HG03378 (cell line): ENCODE data around the gene SLFNL1.

Experiments
- ATAC-seq: cut with Tn5 transposase; IDR thresholded peaks from one replicate; pipeline ENCODE4 v1.9.1; 2021; ENCODE audit warnings: mild to moderate bottlenecking, moderate library complexity; ENCODE audit not compliant: unreplicated experiment

Gene SLFNL1

DNA sequence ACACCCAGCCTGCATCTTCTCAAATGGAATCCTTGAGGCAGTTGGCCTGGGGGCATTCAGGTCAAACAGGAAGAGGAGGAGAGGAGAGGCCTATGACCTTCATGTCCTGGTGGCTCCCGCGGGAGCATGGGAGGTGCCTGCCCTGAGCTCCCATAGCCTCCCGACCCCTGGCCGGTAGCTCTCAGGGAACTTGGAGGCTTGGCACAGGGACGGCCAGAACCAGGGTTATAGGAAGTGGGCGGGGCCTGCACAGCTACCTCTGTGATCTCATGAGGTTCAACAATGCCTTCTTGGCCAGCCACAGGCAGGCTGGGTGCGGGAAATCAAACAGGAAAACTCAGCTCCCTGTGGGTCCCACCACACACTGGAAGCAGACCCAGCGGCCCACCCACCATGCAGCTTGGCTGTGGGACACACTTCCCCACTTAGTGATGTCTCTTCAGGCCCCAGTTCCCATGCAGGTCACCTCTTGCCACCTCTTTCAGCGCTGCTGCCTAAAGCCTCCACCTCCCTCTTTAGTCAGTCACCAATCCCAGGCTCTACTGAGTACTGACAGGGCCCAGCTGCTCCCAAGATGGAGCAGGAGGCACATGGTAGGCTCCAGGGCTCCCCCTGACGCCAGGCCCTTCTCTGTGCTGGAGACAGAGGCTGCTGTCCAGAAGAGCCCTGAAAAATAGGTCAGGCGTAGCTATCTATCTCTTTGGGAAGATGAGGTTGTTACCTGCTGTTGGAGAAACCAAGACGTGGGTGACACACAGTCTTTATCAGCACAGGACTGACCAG is at the start of gene SLFNL1:
Gene SLFNL1 (minus strand): TSS at position 200 of the 783 bp plus-strand sequence. CDS start 1,065 bp downstream, outside the sequence.
- ATAC-seq = no peak

GRCh38 chr1:41056907-41057306 is 35.4 kb upstream of the SLFNL1 start:
- no peak for ATAC-seq

GRCh38 chr1:41053316-41053715 is 31.8 kb upstream of the SLFNL1 start:
- ATAC-seq = no peak

DNA sequence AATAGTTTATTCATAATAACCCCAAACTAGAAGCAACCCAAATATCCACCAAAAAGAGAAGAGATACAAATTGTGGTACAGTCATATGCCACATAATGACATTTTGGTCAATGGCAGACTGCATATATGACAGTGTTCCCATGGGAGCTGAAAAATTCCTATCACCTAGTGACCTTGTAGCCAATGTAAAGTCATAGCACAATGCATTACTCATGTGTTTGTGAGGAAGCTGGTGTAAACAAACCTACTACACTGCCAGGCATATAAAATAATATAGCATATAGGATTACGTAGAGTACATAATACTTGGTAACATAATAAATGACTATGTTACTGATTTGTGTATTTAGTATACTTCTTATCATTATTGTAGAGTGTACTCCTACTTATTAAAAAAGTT is 29.5 kb upstream of the SLFNL1 start:
- ATAC-seq = no peak

DNA sequence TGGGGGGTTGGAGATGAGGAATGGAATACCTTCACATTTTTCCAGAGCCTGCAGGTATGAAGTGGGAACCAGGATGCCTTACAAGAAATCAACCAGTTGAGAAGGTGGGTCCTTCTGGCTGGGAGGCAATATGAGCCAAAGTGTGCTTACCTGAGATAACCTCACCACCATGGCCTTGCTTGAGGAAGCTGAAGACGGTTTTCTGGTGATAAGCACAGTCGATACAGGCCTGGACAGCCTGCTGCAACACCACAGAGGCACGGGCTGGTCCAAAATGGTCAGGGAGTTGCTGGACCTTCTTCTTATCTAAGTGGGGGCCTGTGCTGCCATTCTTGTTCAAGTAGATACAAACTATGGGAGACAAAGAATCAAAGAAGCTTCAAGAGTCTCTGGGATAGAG is 27.0 kb upstream of the SLFNL1 start:
- no peak for ATAC-seq

- ATAC-seq = no peak
These were observed 24.8 kb upstream of the SLFNL1 start for GRCh38 chr1:41046347-41046775.

GRCh38 chr1:41045740-41046139 is 24.2 kb upstream of the SLFNL1 start:
- no peak for ATAC-seq

- ATAC-seq = no peak
These were observed 22.7 kb upstream of the SLFNL1 start for GRCh38 chr1:41044187-41044586.

- no peak for ATAC-seq
These were observed 20.2 kb upstream of the SLFNL1 start for GRCh38 chr1:41041614-41042270.

DNA sequence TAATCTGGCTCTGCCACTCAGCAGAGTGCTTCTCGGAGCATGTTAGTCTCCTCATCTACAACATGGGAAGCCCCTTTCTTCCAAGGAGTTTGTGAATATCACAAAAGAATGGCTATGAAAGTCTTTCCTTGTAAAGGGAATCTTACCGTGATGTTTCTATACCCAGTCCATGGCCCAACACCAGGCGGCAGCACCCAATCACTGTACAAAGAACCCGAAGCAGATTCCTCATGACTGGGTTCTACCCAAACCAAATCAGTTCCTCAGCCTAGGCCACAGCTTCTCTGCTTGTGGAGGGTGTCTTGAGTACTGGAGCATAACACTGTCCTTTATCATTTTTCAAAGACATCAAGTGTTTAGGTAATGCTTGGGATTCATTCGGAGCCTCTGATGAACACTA is 16.6 kb upstream of the SLFNL1 start:
- ATAC-seq = no peak

GRCh38 chr1:41037116-41037903 is 15.8 kb upstream of the SLFNL1 start:
- no peak for ATAC-seq

GRCh38 chr1:41033272-41033671 is 11.7 kb upstream of the SLFNL1 start:
- ATAC-seq = no peak

DNA sequence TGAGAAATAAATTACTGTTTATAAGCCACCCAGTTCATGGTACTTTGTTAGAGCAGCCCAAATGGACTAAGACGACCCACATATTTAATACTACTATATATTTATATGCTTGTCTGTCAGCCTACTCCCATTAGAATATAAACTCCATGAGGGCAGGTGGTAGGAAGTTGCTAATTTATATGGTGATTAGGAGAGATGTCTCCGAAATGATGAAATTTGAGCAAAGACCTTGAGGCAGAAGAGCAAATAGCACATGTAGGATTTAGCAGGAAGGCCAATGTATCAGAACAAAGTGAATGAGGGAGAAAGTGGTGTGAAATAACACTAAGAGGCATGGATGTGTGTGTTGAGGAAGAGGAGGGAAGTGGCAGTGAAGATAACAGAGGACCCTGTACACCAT is 10.6 kb upstream of the SLFNL1 start:
- ATAC-seq = no peak

DNA sequence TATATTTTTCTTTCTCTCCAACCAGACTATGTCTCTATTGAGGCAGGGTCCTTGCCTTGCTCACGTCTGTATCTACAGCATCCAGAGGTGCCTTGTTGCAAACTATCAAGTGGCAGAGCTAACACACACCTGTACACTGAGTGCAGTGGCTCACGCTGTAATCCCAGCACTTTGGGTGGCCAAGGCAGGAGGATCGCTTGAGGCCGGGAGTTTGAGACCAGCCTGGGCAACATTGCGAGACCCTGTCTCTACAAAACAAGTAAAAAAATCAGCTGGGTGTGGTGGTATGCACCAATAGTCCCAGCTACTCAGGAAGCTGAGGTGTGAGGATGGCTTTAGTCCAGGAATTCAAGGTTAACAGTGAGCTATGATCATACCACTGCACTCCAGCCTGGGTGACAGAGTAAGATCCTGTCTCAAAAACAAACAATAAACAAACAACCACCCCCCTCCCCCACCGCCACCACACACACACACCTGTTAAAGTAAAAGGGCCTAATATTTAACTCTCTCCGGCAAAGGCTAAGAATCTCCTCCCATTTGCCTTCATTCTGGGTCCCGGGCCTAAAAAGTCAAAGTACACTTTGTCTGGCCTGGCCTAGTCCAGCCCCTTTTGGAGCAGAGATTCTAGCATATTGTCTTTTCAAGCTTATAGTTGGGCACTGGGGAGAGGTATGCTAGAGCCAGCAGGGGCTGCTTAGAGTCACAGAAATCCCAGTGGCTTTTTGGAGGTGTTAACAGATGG is 9.5 kb upstream of the SLFNL1 start:
- ATAC-seq = no peak

GRCh38 chr1:41028034-41028642 is 6.6 kb upstream of the SLFNL1 start:
- no peak for ATAC-seq

- no peak for ATAC-seq
These were observed 4.7 kb upstream of the SLFNL1 start for GRCh38 chr1:41025979-41026819.

DNA sequence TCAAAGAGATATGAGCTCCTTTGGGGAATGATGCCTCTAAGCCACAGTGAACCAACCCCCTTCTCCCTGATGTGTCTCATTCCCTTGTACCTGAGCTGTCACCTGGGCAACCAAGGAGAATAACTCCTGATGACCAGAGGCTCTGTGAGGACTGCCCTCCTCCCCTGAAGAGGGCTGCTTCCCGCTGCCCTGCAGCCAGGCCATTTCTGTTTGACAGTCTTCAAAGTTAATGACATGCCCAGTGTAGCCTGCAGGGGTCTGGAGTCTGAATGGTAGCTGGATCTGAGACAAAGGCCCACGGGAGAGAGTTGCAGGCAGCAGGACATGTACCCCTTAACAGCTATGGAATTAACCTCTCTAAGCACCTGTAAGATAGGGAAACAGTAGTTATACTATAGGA is 3.4 kb upstream of the SLFNL1 start:
- ATAC-seq = no peak

DNA sequence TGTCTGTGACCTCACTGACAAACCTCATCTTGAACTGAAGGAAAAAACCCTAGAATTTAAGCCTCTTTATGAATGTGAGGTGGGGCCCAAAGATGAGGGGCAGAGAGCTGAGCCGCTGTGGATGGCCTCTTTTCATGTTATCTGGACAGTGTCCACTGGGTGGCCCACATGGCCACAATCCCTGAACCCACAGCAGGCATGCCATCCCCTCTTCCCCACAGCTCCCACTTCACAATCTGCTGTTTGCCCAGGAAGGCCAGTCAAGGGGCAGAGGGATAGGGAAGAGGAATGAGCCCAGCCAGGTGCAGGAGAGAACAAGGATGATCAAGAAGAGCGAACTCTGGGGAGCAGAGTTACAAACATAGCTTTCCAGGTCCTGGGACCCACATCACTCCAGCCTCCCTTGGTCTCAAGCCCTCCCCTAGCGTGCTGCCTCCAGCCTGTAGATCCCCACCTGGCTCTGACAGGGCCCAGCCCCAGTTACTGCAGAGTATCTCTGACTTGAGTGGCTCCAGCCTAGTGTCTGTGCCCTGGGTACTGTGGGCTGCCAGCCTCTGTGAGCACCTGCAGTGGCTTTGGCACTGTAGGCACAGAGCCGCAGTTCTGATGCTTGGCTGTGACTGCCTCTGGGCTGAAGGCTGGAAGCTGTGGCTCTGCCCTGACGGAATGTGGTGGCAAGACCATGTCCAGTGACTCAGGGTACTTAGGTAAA is 1.9 kb upstream of the SLFNL1 start:
- no peak for ATAC-seq

- no peak for ATAC-seq
These were observed 899 bp upstream of the SLFNL1 start for GRCh38 chr1:41022424-41022823.
